ENCODE results near the gene PLAC1. TPM values are rescaled to one million over a fixed set of nuclear protein-coding genes. Genes with fewer than 3 reads are reported as not detected.

The PLAC1 gene
- total and polyA plus RNA-seq, 2 of the 4 experiments (the other 2 are of a cell fraction): 0.36 to 0.74 TPM

DNA sequence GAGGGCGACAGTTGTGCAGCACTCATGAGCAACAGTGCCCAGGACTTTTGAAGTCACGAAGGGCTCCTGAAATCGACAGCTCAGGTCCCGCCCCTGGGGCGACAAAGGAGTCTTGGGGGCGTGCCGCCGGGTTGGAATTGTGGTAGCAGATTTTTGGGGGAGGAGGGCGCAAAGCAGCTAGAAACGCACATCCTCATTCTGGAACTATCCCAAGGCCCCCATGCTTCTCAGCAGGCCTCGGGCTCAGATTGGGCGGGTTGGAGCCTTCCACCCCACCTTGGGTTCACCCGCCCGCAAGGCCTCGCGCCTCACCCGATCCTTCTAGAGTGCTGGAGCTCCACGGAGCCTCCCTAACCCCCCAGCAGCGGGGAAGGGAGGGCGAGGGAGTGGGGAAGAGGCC, 112.8 kb downstream of the PLAC1 start:
- Histone ChIP-seq H3K4me2 (ENCODE audit: low read depth, low read length) (no peak overlapping the region; the same call in 1 of the 2 replicates), H2BK5ac (ENCODE audit: low read depth, low read length, poor library complexity, severe bottlenecking) (no peak overlapping the region), H3K23ac (ENCODE audit: low read depth, low read length) (no peak overlapping the region), H3K9ac (ENCODE audit: low read depth, low read length) (no peak overlapping the region), H3K36me3 (ENCODE audit: control insufficient read depth, insufficient read depth, low read length) (peaks cover 22% of the 10 kb centered on the region), H3K18ac (ENCODE audit: low read depth, low read length) (no peak overlapping the region), H3K4ac (ENCODE audit: low read depth, low read length) (peak overlapping the region; percentile 1; the same call in 1 of the 2 replicates), H3K9me3 (ENCODE audit: control insufficient read depth, insufficient read depth, low read length) (no peaks in the 10 kb centered on the region), H4K20me1 (ENCODE audit: insufficient read depth, low read length) (peaks cover 12% of the 10 kb centered on the region; the same call in 1 of the 2 replicates), H2BK20ac (ENCODE audit: low read depth, low read length) (no peak overlapping the region), H4K8ac (ENCODE audit: low read depth in 2 of 2, low read length in 2 of 2) (0 out of 4 replicates have a peak overlapping the region, but pooled peaks of 1 of the 2 experiments have one; percentile 27), H3K79me1 (ENCODE audit: low read depth in 1 of 2, low read length in 2 of 2) (peaks cover 0 to 15% of the 10 kb centered on the region in 2 experiments; a peak in 2 of 4 replicates), H4K5ac (ENCODE audit: low read depth, low read length) (no peak overlapping the region), H2AK9ac (replicated peaks; ENCODE audit: low read depth, low read length, poor library complexity) (no peak overlapping the region), H3K4me1 (ENCODE audit: control insufficient read depth, insufficient read depth, low read length) (peaks cover 5% of the 10 kb centered on the region; the same call in 1 of the 2 replicates), H3K14ac (replicated peaks; ENCODE audit: low read depth, low read length) (no peak overlapping the region), H3K27ac (ENCODE audit: insufficient read depth, low read length) (peak overlapping the region; percentile 9; the same call in 1 of the 2 replicates), H3K9me1 (ENCODE audit: insufficient read depth, low read length) (0 out of 2 replicates have a peak, but pooled peaks cover 2% of the 10 kb centered on the region), H2BK15ac (ENCODE audit: low read depth, low read length) (no peak overlapping the region), H2BK120ac (ENCODE audit: low read depth, low read length) (no peak overlapping the region), H3K56ac (ENCODE audit: extremely low read depth, insufficient read depth, low read length) (no peak overlapping the region), H3K4me3 (ENCODE audit: insufficient read depth, low read depth, low read length) (no peak overlapping the region), H2AK5ac (ENCODE audit: low read depth, low read length) (no peak overlapping the region), H2AFZ (replicated peaks; ENCODE audit: low read length, poor library complexity) (no peak overlapping the region), H4K91ac (ENCODE audit: insufficient read depth, low read depth, low read length) (no peak overlapping the region), H3K27me3 (ENCODE audit: control insufficient read depth, insufficient read depth, low read length) (no peaks in the 10 kb centered on the region)
- no CpG with 5 or more reads among the region's 20 CpGs for WGBS, 2 experiments (ENCODE audit: extremely low coverage in 2 of 2, insufficient read length in 1 of 2)
- no peak for DNase-seq
- TF ChIP-seq RFX5 (IDR thresholded peaks at IDR 0.05; ENCODE audit: low read depth, low read length) (no peak), NFE2L2 (IDR thresholded peaks at IDR 0.05; ENCODE audit: low read depth, low read length) (no peak), RCOR1 (IDR thresholded peaks at IDR 0.05; ENCODE audit: insufficient replicate concordance, low read length) (no peak), FOS (IDR thresholded peaks at IDR 0.05; ENCODE audit: low read depth, low read length) (no peak), MAFK (IDR thresholded peaks at IDR 0.05; ENCODE audit: low read depth, low read length) (no peak), RAD21 (IDR thresholded peaks at IDR 0.05; ENCODE audit: low read length) (no peak), BHLHE40 (IDR thresholded peaks at IDR 0.05; ENCODE audit: low read depth, low read length) (no peak), SMC3 (IDR thresholded peaks at IDR 0.05; ENCODE audit: low read depth, low read length) (no peak), MAZ (IDR thresholded peaks at IDR 0.05; ENCODE audit: borderline replicate concordance, low read depth, low read length) (no peak)
- TF ChIP-seq, protein P1, sequence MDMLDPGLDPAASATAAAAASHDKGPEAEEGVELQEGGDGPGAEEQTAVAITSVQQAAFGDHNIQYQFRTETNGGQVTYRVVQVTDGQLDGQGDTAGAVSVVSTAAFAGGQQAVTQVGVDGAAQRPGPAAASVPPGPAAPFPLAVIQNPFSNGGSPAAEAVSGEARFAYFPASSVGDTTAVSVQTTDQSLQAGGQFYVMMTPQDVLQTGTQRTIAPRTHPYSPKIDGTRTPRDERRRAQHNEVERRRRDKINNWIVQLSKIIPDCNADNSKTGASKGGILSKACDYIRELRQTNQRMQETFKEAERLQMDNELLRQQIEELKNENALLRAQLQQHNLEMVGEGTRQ (IDR thresholded peaks at IDR 0.05; ENCODE audit: low read depth, low read length): no peak
- TF ChIP-seq, protein P2, sequence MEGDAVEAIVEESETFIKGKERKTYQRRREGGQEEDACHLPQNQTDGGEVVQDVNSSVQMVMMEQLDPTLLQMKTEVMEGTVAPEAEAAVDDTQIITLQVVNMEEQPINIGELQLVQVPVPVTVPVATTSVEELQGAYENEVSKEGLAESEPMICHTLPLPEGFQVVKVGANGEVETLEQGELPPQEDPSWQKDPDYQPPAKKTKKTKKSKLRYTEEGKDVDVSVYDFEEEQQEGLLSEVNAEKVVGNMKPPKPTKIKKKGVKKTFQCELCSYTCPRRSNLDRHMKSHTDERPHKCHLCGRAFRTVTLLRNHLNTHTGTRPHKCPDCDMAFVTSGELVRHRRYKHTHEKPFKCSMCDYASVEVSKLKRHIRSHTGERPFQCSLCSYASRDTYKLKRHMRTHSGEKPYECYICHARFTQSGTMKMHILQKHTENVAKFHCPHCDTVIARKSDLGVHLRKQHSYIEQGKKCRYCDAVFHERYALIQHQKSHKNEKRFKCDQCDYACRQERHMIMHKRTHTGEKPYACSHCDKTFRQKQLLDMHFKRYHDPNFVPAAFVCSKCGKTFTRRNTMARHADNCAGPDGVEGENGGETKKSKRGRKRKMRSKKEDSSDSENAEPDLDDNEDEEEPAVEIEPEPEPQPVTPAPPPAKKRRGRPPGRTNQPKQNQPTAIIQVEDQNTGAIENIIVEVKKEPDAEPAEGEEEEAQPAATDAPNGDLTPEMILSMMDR (conservative IDR thresholded peaks at IDR 0.05; ENCODE audit: low read depth, low read length): no peak
- POLR2A ChIA-PET (ENCODE audit: unreplicated experiment): interaction anchor here (1.1 kb wide), 1 partner anchor 208 kb away, joined by 3 read pairs; no protein-coding TSS in a partner anchor
- intact Hi-C loops (cut with micrococcal nuclease): no loop called here
- no peak for ATAC-seq (ENCODE audit: low read depth)
- dilution Hi-C loops (cut with HindIII; ENCODE audit: low sequenced_read_pairs, unreplicated experiment): no loop called here
- CTCF ChIA-PET: no interaction called here
- in situ Hi-C loops (cut with MboI; ENCODE audit: low sequenced_read_pairs): no loop called here
- BruUV-seq (replicated peaks): no TSS peak

Data from IMR-90 (cell line).